ENCODE results near the gene BLACAT1.

Gene BLACAT1

GRCh38 chr1:205456868-205457745, 1.3 kb upstream of the BLACAT1 start:
- no peak for DNase-seq (ENCODE audit: low read depth in 2 of 2)

- no peak for DNase-seq (ENCODE audit: low read depth in 2 of 2)
Measured at GRCh38 chr1:205456383-205456867, 580 bp upstream of the BLACAT1 start.

- DNase-seq (ENCODE audit: low read depth in 2 of 2), result no peak
Measured at GRCh38 chr1:205454903-205455335, 926 bp downstream of the BLACAT1 start.

DNA sequence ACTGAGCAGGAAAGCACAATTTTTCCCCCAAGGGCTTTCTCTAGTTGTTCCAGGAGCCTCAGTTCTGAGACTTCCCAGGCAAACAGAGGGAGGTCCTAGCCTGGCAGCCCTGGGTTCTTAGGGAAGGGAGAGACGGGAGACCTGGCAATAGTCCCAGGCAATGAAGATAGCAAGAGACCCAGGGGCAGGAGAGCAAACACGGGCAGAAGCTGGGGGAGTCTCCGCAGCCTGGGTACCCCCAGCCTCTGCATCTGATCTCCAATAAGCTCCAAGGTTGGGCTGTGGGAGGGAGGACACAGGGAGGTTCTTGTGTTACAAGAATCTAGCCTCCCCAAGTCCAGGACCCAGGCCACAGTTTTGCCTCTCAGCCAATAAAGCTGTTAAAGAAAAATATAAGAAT, 2.4 kb downstream of the BLACAT1 start:
- no peak for DNase-seq (ENCODE audit: low read depth in 2 of 2)

DNA sequence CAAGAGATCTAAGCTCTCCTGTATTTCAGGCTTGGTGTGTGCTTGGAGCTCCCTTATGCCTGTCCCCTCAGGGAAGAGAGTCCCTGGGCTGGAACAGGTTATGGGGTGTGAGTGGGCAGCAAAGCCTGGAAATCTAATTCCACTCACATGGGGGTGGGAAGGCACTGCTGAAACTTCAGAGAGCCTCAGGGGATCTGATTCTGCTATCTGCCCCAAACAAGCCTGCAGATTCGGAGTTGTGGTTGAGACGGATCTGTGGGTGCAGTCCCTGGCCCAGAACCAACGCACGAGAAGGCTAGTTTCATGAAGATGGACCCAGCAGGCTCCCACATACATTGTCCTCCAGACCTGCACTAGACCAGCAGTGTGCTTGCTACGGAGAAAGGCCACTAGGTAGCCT, 2.9 kb downstream of the BLACAT1 start:
- DNase-seq (ENCODE audit: low read depth in 2 of 2), result no peak

GRCh38 chr1:205452364-205452763, 3.5 kb downstream of the BLACAT1 start:
- no peak for DNase-seq (ENCODE audit: low read depth in 2 of 2)

DNA sequence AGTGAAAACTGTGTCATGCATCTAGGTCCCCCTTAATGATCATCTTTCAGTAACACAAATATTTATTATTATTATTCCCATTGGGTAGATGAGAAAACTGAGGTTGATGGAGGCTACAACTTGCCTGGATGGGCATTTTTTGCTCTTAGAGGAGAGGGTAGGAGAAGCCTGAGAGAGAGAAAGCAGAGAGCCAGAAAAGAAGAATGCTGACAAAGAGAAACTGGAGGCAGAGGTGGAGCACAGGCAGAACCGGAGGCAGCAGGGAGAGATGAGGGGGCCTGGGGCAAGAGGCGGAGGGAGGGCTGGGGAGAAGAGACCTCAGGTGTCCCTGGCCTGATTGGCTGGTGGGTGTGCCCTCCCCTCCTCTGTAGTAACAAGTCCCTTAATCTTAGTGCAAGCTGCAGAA, 4.1 kb downstream of the BLACAT1 start:
- no peak for DNase-seq (ENCODE audit: low read depth in 2 of 2)

DNA sequence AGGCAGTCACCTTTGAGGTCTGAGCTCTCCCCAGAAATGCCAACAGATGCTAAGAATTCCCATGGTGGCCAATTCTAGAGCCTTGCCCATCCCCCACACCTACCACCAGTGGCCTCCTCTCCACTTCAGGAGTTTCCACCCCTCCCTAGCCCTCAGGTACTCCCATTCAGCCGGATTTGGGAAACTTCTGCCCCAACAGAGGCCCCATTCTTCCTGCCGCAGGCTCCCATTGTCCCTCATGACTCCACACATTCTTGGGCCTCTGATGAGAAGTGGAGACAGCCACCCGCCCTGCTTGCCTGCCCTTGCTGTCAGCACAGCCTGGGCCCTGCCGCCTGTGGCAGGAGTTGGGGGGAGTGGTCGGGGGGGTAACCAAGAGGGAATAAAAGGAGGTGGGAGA, 4.6 kb downstream of the BLACAT1 start:
- DNase-seq (ENCODE audit: low read depth in 2 of 2), result no peak

- no peak for DNase-seq (ENCODE audit: low read depth in 2 of 2)
Measured at GRCh38 chr1:205450448-205450847, 5.4 kb downstream of the BLACAT1 start.

DNA sequence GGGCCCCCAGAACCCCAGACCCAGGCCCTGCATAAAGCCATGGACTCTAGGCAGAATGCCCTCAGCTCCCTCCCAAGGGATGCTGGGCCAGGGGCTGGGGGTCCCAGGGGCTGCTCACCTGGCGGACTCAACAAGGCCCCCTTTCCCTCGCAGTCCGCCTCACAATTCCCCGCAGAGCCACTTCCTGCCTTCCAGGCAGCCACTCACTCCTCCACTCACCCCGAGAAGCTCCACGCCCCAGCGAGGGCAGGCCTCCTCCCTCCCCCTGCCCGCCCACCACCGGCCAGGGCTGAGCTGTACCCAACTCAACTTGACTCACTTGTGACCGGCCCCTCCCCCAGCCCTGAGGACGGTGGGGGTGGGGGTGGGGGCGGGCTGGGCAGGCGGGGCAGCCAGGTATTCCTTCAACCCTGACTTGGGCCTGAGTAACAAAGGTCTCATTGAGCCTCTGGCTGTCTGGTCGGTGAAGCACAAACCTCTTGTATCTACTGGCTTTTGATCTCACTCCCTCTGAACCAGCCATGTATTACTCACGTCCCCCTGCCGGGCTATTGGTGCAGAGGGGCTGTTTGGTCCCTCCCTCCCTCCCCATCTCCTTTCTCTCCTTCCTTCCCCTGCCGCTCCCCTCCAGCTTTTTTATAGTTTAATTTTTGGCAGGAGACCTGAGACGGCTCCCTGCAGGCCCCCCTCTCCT, 5.9 kb downstream of the BLACAT1 start:
- DNase-seq (ENCODE audit: low read depth in 2 of 2), result no peak

- no peak for DNase-seq (ENCODE audit: low read depth in 2 of 2)
Measured at GRCh38 chr1:205449254-205449749, 6.5 kb downstream of the BLACAT1 start.

DNA sequence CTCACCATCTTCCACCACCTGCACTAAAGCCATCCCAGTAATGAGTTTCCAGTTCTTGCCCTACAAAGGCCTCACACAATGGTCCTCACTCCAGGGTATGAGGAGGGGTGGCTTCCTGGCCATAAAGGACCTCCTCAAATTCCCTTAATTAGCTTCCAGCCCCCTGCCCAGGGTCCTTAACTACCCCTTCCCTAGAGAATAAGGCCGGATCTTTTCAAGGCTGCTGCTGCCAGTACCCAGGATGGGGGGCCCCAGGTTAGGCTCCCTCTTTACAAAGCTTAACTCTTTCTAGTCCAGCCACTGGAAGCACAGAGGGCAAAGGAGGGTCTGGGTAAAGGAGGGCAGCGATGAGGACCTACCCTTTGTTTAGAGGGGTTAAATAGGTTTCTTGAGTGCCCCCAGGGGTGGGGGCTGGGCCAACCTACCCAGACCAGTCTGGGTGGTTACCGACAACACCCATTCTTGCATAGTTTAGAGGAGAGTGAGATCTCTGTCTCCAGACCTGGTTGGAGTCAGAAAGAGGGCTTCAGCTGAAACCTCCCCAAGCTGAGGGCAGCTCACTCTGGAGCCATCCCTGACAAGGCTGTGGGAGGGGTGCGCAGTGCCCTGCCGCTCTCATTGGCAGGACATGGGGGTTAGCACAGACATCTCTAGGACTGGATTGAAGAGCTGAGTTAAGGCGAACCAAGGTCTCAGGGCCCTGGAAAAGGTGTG, 7.1 kb downstream of the BLACAT1 start:
- no peak for DNase-seq (ENCODE audit: low read depth in 2 of 2)

DNA sequence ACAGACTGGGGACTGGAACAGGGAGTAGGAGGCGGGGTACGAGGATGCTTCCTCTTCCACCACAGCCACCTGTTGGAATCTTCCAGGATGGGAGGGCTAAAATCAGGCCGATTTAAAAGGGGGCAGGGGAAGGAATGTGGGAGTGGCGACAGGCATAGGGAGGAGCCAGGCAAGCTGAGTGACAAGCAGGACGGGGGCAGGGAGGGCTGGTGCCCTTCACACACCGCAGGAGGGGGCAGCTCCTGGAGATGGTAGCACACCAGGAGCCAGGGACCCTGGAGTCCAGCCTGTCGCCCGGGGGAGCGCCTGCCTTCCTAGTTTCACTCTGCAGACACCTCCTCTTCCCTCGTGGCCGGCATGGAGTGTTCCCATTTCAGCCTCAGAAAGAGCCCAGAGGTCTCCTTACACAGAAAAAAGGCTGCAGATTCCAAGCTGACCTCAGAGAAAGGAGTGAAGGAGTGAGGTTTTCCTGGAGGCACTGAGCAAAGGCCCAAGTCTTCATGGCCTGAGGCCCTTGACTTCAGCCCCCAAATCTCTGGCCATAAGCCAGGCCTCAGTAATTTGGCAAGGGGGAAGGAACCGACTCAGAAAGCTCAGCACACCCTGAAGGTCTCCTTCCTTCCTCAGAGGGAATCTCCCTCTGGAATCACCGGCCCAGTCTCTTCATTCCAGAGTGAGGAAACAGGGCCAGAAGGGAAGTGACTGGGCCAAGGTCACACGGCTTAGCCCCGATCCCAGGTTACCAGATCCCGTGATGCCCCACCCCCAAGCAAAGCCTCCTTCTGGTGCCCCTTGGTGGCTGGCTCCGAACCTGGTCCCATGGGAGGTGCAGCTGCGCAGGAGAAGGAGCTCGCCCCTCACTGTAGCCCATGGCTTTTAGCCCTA, 8.1 kb downstream of the BLACAT1 start:
- DNase-seq (ENCODE audit: low read depth in 2 of 2), result no peak

- DNase-seq (ENCODE audit: low read depth in 2 of 2), result no peak
Measured at GRCh38 chr1:205446828-205447227, 9.0 kb downstream of the BLACAT1 start.

- no peak for DNase-seq (ENCODE audit: low read depth in 2 of 2)
Measured at GRCh38 chr1:205445646-205445935, 10.3 kb downstream of the BLACAT1 start.

- no peak for DNase-seq (ENCODE audit: low read depth in 2 of 2)
Measured at GRCh38 chr1:205444931-205445645, 10.8 kb downstream of the BLACAT1 start.

GRCh38 chr1:205444300-205444930, 11.4 kb downstream of the BLACAT1 start:
- no peak for DNase-seq (ENCODE audit: low read depth in 2 of 2)

- no peak for DNase-seq (ENCODE audit: low read depth in 2 of 2)
Measured at GRCh38 chr1:205443585-205444299, 12.1 kb downstream of the BLACAT1 start.

DNA sequence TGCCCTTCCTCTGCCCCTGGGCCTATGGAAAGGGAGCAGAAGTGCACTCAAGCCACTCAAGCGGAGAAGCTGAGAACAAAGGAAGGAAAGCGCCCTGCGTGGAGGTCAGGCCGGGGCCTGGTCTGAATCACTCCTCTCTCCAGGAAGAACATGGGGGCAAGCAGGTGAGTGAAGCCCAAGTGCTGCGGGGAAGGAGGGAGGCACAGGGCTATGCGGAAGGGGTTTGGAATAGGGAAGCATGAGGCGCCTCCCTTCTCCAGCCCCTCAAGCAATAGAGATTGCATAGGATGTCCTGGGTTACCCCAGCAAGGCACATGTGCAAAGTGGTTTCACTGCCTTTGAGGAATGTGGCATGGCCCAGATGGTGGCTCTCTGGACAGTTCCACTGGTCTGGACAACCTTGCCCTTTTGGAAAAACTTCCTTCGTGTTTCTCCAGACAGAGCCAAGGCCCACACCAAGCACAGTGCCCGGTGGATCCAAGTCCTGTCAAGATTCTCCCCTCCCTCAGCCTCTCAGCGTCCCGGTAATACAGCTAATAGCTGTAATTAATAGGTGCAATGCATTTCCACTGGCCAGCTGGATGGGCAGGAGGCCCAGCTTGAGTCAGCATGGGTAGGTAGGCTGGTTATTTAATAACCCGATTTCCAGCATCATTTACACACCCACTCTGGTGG, 13.7 kb downstream of the BLACAT1 start:
- DNase-seq (ENCODE audit: low read depth in 2 of 2), result no peak

Data from stimulated activated CD4-positive, alpha-beta T cell treated with anti-CD3 and anti-CD28 coated beads, Interleukin-1b, Interleukin-23, amount 100 ng/mL, for 1 hour (primary cell).